ENCODE results near the gene APBB2. TPM values are rescaled to one million over a fixed set of nuclear protein-coding genes. Genes with fewer than 3 reads are reported as not detected.

The APBB2 gene
- total and polyA plus RNA-seq, 10 of the 15 experiments (the other 5 are each of a cell fraction or from before 2014, with no cell fraction given): 2.7 to 24.6 (median 19.0) TPM

- POLR2A ChIA-PET: interaction anchor here (0.9 kb wide), 1 partner anchor 30 kb away, joined by 3 read pairs; no protein-coding TSS in a partner anchor
- no peaks in the 10 kb centered on the region; a peak in 1 of 4 replicates for H3K36me3 ChIP-seq (ENCODE audit: control insufficient read depth in 2 of 2, insufficient read depth in 2 of 2, low read length in 1 of 2)
- no peaks in the 10 kb centered on the region for H3K27me3 ChIP-seq (replicated peaks in 1 of 2; ENCODE audit: control insufficient read depth in 2 of 2, insufficient read depth in 2 of 2, low read length in 1 of 2)
- RAD21 ChIA-PET (ENCODE audit: unreplicated experiment): interaction anchor here (0.5 to 2.4 kb wide), 11 partner anchors 23 to 1305 kb away, joined by 3 to 17 read pairs (median 3); no protein-coding TSS in a partner anchor
- FAIRE-seq: peak; percentile 80
- peaks cover 15% of the 10 kb centered on the region for H3K4me1 ChIP-seq (ENCODE audit: control insufficient read depth, insufficient read depth, low read length)
- peak overlapping the region; percentile 39 for H3K27ac ChIP-seq (ENCODE audit: control insufficient read depth, insufficient read depth)
- no peaks in the 10 kb centered on the region for H4K20me1 ChIP-seq (ENCODE audit: control insufficient read depth, insufficient read depth)
- in situ Hi-C loops (cut with MboI) (loop anchor here (5.0 kb wide), 1 partner anchor 108 kb away; no protein-coding TSS in a partner anchor), intact Hi-C loops (cut with micrococcal nuclease; ENCODE audit: unreplicated experiment) (loop anchor here (5.0 kb wide), 1 partner anchor 57 kb away; no protein-coding TSS in a partner anchor)
- H3K79me2 ChIP-seq (ENCODE audit: control insufficient read depth, insufficient read depth, low read length): no peaks in the 10 kb centered on the region
- peak; percentile 42 for DNase-seq (ENCODE audit: low read depth, low spot score)
- H3K4me2 ChIP-seq (ENCODE audit: control insufficient read depth, insufficient read depth): peak overlapping the region; percentile 46
- 7% methylated on average over 10 of the region's 10 CpGs for WGBS (ENCODE audit: insufficient coverage, insufficient replicate concordance, low lambda C conversion rate, missing lambda C conversion rate)
- SMC1A ChIA-PET (ENCODE audit: uncharacterized antibody, unreplicated experiment): interaction anchor here (0.6 to 9.4 kb wide), 19 partner anchors 9 to 523 kb away, joined by 3 to 133 read pairs (median 3); no protein-coding TSS in a partner anchor
- H3K4me3 ChIP-seq: no peak overlapping the region; the same call in 1 of the 2 replicates
- ATAC-seq: peak; percentile 71
- CTCF ChIA-PET: interaction anchor here (0.7 to 11.5 kb wide), 38 partner anchors 9 to 815 kb away, joined by 3 to 224 read pairs (median 5); no protein-coding TSS in a partner anchor
- no TSS peak for BruUV-seq (replicated peaks)
- H3K9ac ChIP-seq (ENCODE audit: control insufficient read depth, insufficient read depth, low read length): no peak overlapping the region
- H2AFZ ChIP-seq (ENCODE audit: control insufficient read depth, low read depth, low read length): peak overlapping the region; percentile 22
- H3K9me3 ChIP-seq (replicated peaks; ENCODE audit: control insufficient read depth, insufficient read depth, low read length): no peaks in the 10 kb centered on the region
- no peak for TF ChIP-seq SREBF2 (IDR thresholded peaks at IDR 0.05; ENCODE audit: low read length)
- TF ChIP-seq WRNIP1 (IDR thresholded peaks at IDR 0.05; ENCODE audit: borderline replicate concordance, low read depth, low read length): no peak
- TF ChIP-seq SRF (IDR thresholded peaks at IDR 0.05; ENCODE audit: low read depth in 2 of 2, low read length in 2 of 2): no peak
- TF ChIP-seq ETV6 (conservative IDR thresholded peaks at IDR 0.05 in 1 of 2, IDR thresholded peaks at IDR 0.05 in 1 of 2; ENCODE audit: borderline replicate concordance in 1 of 2, low read depth in 1 of 2): peak in 1 of 2 experiments; percentile 15; a peak in 1 of 4 replicates
- TF ChIP-seq POU2F2 (IDR thresholded peaks at IDR 0.05; ENCODE audit: borderline replicate concordance, low read depth, low read length): peak; percentile 13; the same call in 1 of the 3 replicates
- TF ChIP-seq USF2 (IDR thresholded peaks at IDR 0.05; ENCODE audit: borderline replicate concordance, low read depth, low read length): no peak
- TF ChIP-seq NFYB (IDR thresholded peaks at IDR 0.05; ENCODE audit: insufficient read depth, low read depth, low read length): 0 out of 2 replicates have a peak, but pooled peaks have one; percentile 14
- TF ChIP-seq ZNF384 (IDR thresholded peaks at IDR 0.05; ENCODE audit: borderline replicate concordance, low read depth, low read length): peak; percentile 42; the same call in 1 of the 2 replicates
- TF ChIP-seq MTA2 (IDR thresholded peaks at IDR 0.05; ENCODE audit: low read depth): peak; percentile 14; the same call in 1 of the 2 replicates
- no peak for TF ChIP-seq NR2C1 (IDR thresholded peaks at IDR 0.05)
- TF ChIP-seq ATF7 (IDR thresholded peaks at IDR 0.05; ENCODE audit: low read depth): peak; percentile 35; the same call in 1 of the 2 replicates
- no peak for TF ChIP-seq JUNB (IDR thresholded peaks at IDR 0.05)
- 0 out of 2 replicates have a peak, but pooled peaks have one; percentile 22 for TF ChIP-seq ATF2 (IDR thresholded peaks at IDR 0.05; ENCODE audit: low read length)
- TF ChIP-seq RELB (IDR thresholded peaks at IDR 0.05; ENCODE audit: low read depth): no peak; the same call in 1 of the 2 replicates
- peak; percentile 59 for TF ChIP-seq PAX5 (IDR thresholded peaks at IDR 0.05; ENCODE audit: borderline replicate concordance, low read depth, low read length)
- peak; percentile 74 for TF ChIP-seq SPI1 (IDR thresholded peaks at IDR 0.05; ENCODE audit: borderline replicate concordance, insufficient read depth, low read depth, low read length)
- no peak for TF ChIP-seq SUZ12 (IDR thresholded peaks at IDR 0.05; ENCODE audit: unreplicated experiment)
- TF ChIP-seq IKZF2 (IDR thresholded peaks at IDR 0.05): peak in 1 of 2 experiments; percentile 31; a peak in 1 of 4 replicates
These were observed 373.9 kb downstream of the APBB2 start for GRCh38 chr4:40840255-40840984.
